A549 (cell line): Measurements from ENCODE around the gene C7orf57.

Source experiments
- CEBPB ChIP-seq, 2 experiments: fragments of >200 bp in 1 of 2; sonication (Bioruptor Twin) in 1 of 2; formaldehyde crosslinking in 1 of 2; IDR thresholded peaks; 2 replicates each; pipeline ENCODE4 v1.6.1; 2012 to 2016
- MAZ ChIP-seq: fragments of 150-350 bp; IDR thresholded peaks from 2 replicates; pipeline ENCODE4 v1.6.1; 2014; ENCODE audit warnings: antibody characterized with exemption, low read depth, low read length, borderline replicate concordance
- MYC ChIP-seq: IDR thresholded peaks from 2 replicates; pipeline ENCODE4 v1.6.1; 2012; ENCODE audit warnings: mild to moderate bottlenecking, inconsistent platforms, low read length, improper control_type of control experiment, borderline replicate concordance
- POLR2A ChIP-seq: IDR thresholded peaks from 2 replicates; pipeline ENCODE4 v1.6.1; 2012; ENCODE audit warnings: mild to moderate bottlenecking, low read length
- RAD21 ChIP-seq, 2 experiments: fragments of >200 bp in 1 of 2; sonication (Bioruptor Twin) in 1 of 2; formaldehyde crosslinking in 1 of 2; IDR thresholded peaks in 1 of 2; conservative IDR thresholded peaks in 1 of 2; 2 replicates in 1 of 2; 3 replicates in 1 of 2; pipeline ENCODE4 v1.6.1; 2012 to 2018; ENCODE audit warnings: inconsistent platforms in 1 of 2
- RNF2 ChIP-seq: fragments of 200-600 bp; sonication (generic); IDR thresholded peaks from 2 replicates; pipeline ENCODE4 v1.6.1; 2016; ENCODE audit warnings: low read depth, mild to moderate bottlenecking, antibody characterized with exemption, moderate library complexity, borderline replicate concordance
- TF ChIP-seq, protein P1 (sequence below): fragments of >200 bp; sonication (Bioruptor Twin); formaldehyde crosslinking; IDR thresholded peaks from 3 replicates; pipeline ENCODE4 v1.5.1; 2016
- TF ChIP-seq, protein P2 (sequence below): IDR thresholded peaks from 2 replicates; pipeline ENCODE4 v1.6.1; 2012

DNA sequence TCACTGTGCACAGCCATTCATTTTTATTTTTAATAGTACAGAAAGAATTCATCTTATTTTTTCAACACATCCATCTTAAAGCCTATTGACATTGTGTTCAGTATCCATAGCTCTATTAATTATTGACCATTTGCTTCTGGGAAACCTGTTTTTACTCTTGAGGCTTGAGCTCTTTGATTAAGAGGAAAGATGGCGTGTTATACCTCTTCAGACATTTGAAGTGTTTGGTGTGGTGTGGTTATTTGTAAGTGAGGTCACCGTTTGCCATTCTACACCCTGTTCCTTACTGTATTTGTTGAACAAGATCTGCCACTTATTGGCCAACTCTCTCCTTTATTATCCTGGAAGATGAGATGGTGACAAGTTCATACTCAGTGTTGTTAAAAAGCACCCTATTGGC is 18.4 kb downstream of the C7orf57 start:
- TF ChIP-seq RAD21 (conservative IDR thresholded peaks at IDR 0.05 in 1 of 2, IDR thresholded peaks at IDR 0.05 in 1 of 2) (no peak), POLR2A (no peak), RNF2 (no peak), MAZ (no peak), MYC (no peak), CEBPB (IDR thresholded peaks at IDR 0.05) (no peak)
- TF ChIP-seq, protein P1, sequence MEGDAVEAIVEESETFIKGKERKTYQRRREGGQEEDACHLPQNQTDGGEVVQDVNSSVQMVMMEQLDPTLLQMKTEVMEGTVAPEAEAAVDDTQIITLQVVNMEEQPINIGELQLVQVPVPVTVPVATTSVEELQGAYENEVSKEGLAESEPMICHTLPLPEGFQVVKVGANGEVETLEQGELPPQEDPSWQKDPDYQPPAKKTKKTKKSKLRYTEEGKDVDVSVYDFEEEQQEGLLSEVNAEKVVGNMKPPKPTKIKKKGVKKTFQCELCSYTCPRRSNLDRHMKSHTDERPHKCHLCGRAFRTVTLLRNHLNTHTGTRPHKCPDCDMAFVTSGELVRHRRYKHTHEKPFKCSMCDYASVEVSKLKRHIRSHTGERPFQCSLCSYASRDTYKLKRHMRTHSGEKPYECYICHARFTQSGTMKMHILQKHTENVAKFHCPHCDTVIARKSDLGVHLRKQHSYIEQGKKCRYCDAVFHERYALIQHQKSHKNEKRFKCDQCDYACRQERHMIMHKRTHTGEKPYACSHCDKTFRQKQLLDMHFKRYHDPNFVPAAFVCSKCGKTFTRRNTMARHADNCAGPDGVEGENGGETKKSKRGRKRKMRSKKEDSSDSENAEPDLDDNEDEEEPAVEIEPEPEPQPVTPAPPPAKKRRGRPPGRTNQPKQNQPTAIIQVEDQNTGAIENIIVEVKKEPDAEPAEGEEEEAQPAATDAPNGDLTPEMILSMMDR: no peak
- TF ChIP-seq, protein P2, sequence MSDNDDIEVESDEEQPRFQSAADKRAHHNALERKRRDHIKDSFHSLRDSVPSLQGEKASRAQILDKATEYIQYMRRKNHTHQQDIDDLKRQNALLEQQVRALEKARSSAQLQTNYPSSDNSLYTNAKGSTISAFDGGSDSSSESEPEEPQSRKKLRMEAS: no peak
